HL-60/S4 (cell line): ENCODE measurements around the gene MST1.
"Not testable (repeated sequence)": the region's sequence is repeated elsewhere in the genome, so short reads cannot be mapped to it uniquely, and the experiment has no call there.

Source experiments
- in situ Hi-C: fragments of 300-500 bp; cut with MboI; formaldehyde crosslinking; loops from 2 replicates; pipeline ENCODE4 v1.14.3; 2022; ENCODE audit warnings: low sequenced_read_pairs

Gene MST1

GRCh38 chr3:49701388-49702077, 12.3 kb upstream of the MST1 start:
- in situ Hi-C loops = no loop called here

GRCh38 chr3:49700453-49701128, 11.3 kb upstream of the MST1 start:
- in situ Hi-C loops = no loop called here

- in situ Hi-C loops = no loop called here
Measured at GRCh38 chr3:49700014-49700413, 10.7 kb upstream of the MST1 start.

GRCh38 chr3:49699281-49699979, 10.2 kb upstream of the MST1 start:
- in situ Hi-C loops = no loop called here

GRCh38 chr3:49695350-49696015, 6.2 kb upstream of the MST1 start:
- in situ Hi-C loops = not testable (repeated sequence)

- in situ Hi-C loops = not testable (repeated sequence)
Measured at GRCh38 chr3:49694409-49695070, 5.3 kb upstream of the MST1 start.

- in situ Hi-C loops = not testable (repeated sequence)
Measured at GRCh38 chr3:49691481-49691880, 2.2 kb upstream of the MST1 start.

- in situ Hi-C loops = not testable (repeated sequence)
Measured at GRCh38 chr3:49690856-49691255, 1.6 kb upstream of the MST1 start.

GRCh38 chr3:49689908-49690624, 792 bp upstream of the MST1 start:
- in situ Hi-C loops = not testable (repeated sequence)

GRCh38 chr3:49688338-49689045, 782 bp downstream of the MST1 start:
- in situ Hi-C loops = not testable (repeated sequence)

- in situ Hi-C loops = not testable (repeated sequence)
Measured at GRCh38 chr3:49687424-49687795, 1.9 kb downstream of the MST1 start.

- in situ Hi-C loops = not testable (repeated sequence)
Measured at GRCh38 chr3:49686769-49687423, 2.4 kb downstream of the MST1 start.

GRCh38 chr3:49686346-49686745, 2.9 kb downstream of the MST1 start:
- in situ Hi-C loops = not testable (repeated sequence)

GRCh38 chr3:49685846-49686245, 3.4 kb downstream of the MST1 start:
- in situ Hi-C loops = not testable (repeated sequence)

- in situ Hi-C loops = not testable (repeated sequence)
Measured at GRCh38 chr3:49685103-49685502, 4.2 kb downstream of the MST1 start.

GRCh38 chr3:49684453-49684852, 4.8 kb downstream of the MST1 start:
- in situ Hi-C loops = not testable (repeated sequence)

GRCh38 chr3:49683162-49683561, 6.1 kb downstream of the MST1 start:
- in situ Hi-C loops = no loop called here

- in situ Hi-C loops = no loop called here
Measured at GRCh38 chr3:49681543-49681942, 7.7 kb downstream of the MST1 start.

GRCh38 chr3:49681232-49681522, 8.1 kb downstream of the MST1 start:
- in situ Hi-C loops = no loop called here
